ENCODE measurements around the gene ASTN1.

The ASTN1 gene

DNA sequence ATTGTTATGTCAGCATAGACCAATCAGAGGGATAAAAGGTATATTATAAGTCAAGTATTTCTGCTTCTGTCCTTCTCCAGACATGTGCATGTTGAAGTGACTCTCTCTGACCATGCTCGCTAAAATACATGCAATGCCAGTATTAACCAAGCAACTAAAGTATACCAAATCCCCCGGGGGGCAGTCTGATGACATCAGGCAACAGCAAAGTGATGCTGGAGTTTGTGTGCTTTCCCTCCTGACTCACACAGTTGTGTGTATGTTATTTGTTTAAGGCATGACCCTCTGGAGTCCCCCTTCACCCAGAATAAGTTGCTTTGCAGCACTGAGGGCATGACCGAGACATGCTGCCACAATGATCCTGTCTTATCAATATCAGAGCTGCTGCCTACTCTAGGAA, 8.4 kb upstream of the ASTN1 start:
- H3K9me3 ChIP-seq (replicated peaks in 1 of 2; ENCODE audit: control insufficient read depth in 2 of 2, insufficient read depth in 1 of 2, low read depth in 1 of 2, low read length in 2 of 2): no peaks in the 10 kb centered on the region
- no peak overlapping the region for H2BK5ac ChIP-seq (ENCODE audit: low read length)
- H3K36me3 ChIP-seq (replicated peaks in 1 of 2; ENCODE audit: control insufficient read depth in 2 of 2, insufficient read depth in 2 of 2, low read length in 2 of 2): no peaks in the 10 kb centered on the region
- H3K4me3 ChIP-seq (ENCODE audit: low read length in 2 of 2): no peak overlapping the region
- no peak overlapping the region for H2AFZ ChIP-seq (ENCODE audit: low read length)
- no peak overlapping the region for H3K9ac ChIP-seq (ENCODE audit: low read depth, low read length, poor library complexity)
- H2AK5ac ChIP-seq (ENCODE audit: low read depth, low read length): no peak overlapping the region
- H3K14ac ChIP-seq (ENCODE audit: low read length): no peak overlapping the region
- peaks cover 4 to 45% (median 28%) of the 10 kb centered on the region in 3 experiments for H3K27me3 ChIP-seq (ENCODE audit: control insufficient read depth in 3 of 3, insufficient read depth in 3 of 3, low read depth in 1 of 3, low read length in 3 of 3)
- no peak overlapping the region for H3K4ac ChIP-seq (ENCODE audit: low read length)
- no peak overlapping the region for H4K91ac ChIP-seq (ENCODE audit: low read depth, low read length, poor library complexity)
- no peak overlapping the region for H2BK12ac ChIP-seq (ENCODE audit: low read length)
- no peak overlapping the region for H3K23ac ChIP-seq (ENCODE audit: low read depth, low read length, poor library complexity)
- H3K4me1 ChIP-seq (ENCODE audit: control insufficient read depth in 2 of 2, insufficient read depth in 1 of 2, low read depth in 1 of 2, low read length in 2 of 2): peaks cover 0 to 5% of the 10 kb centered on the region in 2 donors
- no peak overlapping the region for H3K27ac ChIP-seq (replicated peaks; ENCODE audit: low read length)
- WGBS, 2 donors (ENCODE audit: extremely low coverage in 2 of 2, insufficient read length in 2 of 2, insufficient replicate concordance in 1 of 2): no CpG with 5 or more reads among the region's 3 CpGs
- no peak overlapping the region for H2BK15ac ChIP-seq (ENCODE audit: low read length)
- no peak overlapping the region for H2BK120ac ChIP-seq (ENCODE audit: low read depth, low read length)
- H3K18ac ChIP-seq (ENCODE audit: low read length): no peak overlapping the region
- DNase-seq (ENCODE audit: low spot score): no peak
- H3K79me1 ChIP-seq (ENCODE audit: low read depth, low read length): no peaks in the 10 kb centered on the region
- no peak overlapping the region for H3K4me2 ChIP-seq (ENCODE audit: insufficient read depth, low read length, poor library complexity, severe bottlenecking)
- no peak overlapping the region for H4K8ac ChIP-seq (ENCODE audit: low read depth, low read length)

GRCh38 chr1:177172272-177172671, 7.8 kb upstream of the ASTN1 start:
- Histone ChIP-seq H3K23ac (ENCODE audit: low read depth, low read length, poor library complexity) (no peak overlapping the region), H4K8ac (ENCODE audit: low read depth, low read length) (no peak overlapping the region), H3K9me3 (replicated peaks in 1 of 2; ENCODE audit: control insufficient read depth in 2 of 2, insufficient read depth in 1 of 2, low read depth in 1 of 2, low read length in 2 of 2) (no peaks in the 10 kb centered on the region), H3K4ac (ENCODE audit: low read length) (no peak overlapping the region), H2AK5ac (ENCODE audit: low read depth, low read length) (no peak overlapping the region), H2BK5ac (ENCODE audit: low read length) (no peak overlapping the region), H2BK12ac (ENCODE audit: low read length) (no peak overlapping the region), H3K4me1 (ENCODE audit: control insufficient read depth in 2 of 2, insufficient read depth in 1 of 2, low read depth in 1 of 2, low read length in 2 of 2) (peaks cover 0 to 5% of the 10 kb centered on the region in 2 donors), H3K4me3 (ENCODE audit: low read length in 2 of 2) (no peak overlapping the region), H3K9ac (ENCODE audit: low read depth, low read length, poor library complexity) (no peak overlapping the region), H3K36me3 (replicated peaks in 1 of 2; ENCODE audit: control insufficient read depth in 2 of 2, insufficient read depth in 2 of 2, low read length in 2 of 2) (no peaks in the 10 kb centered on the region), H3K79me1 (ENCODE audit: low read depth, low read length) (no peaks in the 10 kb centered on the region), H4K91ac (ENCODE audit: low read depth, low read length, poor library complexity) (no peak overlapping the region), H2BK15ac (ENCODE audit: low read length) (no peak overlapping the region), H3K27me3 (ENCODE audit: control insufficient read depth in 3 of 3, insufficient read depth in 3 of 3, low read depth in 1 of 3, low read length in 3 of 3) (peaks cover 4 to 47% (median 28%) of the 10 kb centered on the region in 3 experiments), H3K14ac (ENCODE audit: low read length) (no peak overlapping the region), H2AFZ (ENCODE audit: low read length) (no peak overlapping the region), H3K18ac (ENCODE audit: low read length) (no peak overlapping the region), H3K4me2 (ENCODE audit: insufficient read depth, low read length, poor library complexity, severe bottlenecking) (no peak overlapping the region), H3K27ac (replicated peaks; ENCODE audit: low read length) (no peak overlapping the region), H2BK120ac (ENCODE audit: low read depth, low read length) (no peak overlapping the region)
- DNase-seq (ENCODE audit: low spot score): no peak
- no CpG with 5 or more reads among the region's 3 CpGs for WGBS, 2 donors (ENCODE audit: extremely low coverage in 2 of 2, insufficient read length in 2 of 2, insufficient replicate concordance in 1 of 2)

GRCh38 chr1:177171536-177172123, 7.1 kb upstream of the ASTN1 start:
- H2AK5ac ChIP-seq (ENCODE audit: low read depth, low read length): no peak overlapping the region
- no peaks in the 10 kb centered on the region for H3K36me3 ChIP-seq (replicated peaks in 1 of 2; ENCODE audit: control insufficient read depth in 2 of 2, insufficient read depth in 2 of 2, low read length in 2 of 2)
- DNase-seq (ENCODE audit: low spot score): no peak
- H3K18ac ChIP-seq (ENCODE audit: low read length): no peak overlapping the region
- H3K27me3 ChIP-seq (ENCODE audit: control insufficient read depth in 3 of 3, insufficient read depth in 3 of 3, low read depth in 1 of 3, low read length in 3 of 3): peaks cover 4 to 49% (median 29%) of the 10 kb centered on the region in 3 experiments
- H3K23ac ChIP-seq (ENCODE audit: low read depth, low read length, poor library complexity): no peak overlapping the region
- H3K4me1 ChIP-seq (ENCODE audit: control insufficient read depth in 2 of 2, insufficient read depth in 1 of 2, low read depth in 1 of 2, low read length in 2 of 2): peaks cover 0 to 5% of the 10 kb centered on the region in 2 donors
- H3K9ac ChIP-seq (ENCODE audit: low read depth, low read length, poor library complexity): no peak overlapping the region
- H3K4me3 ChIP-seq (ENCODE audit: low read length in 2 of 2): no peak overlapping the region
- H2BK12ac ChIP-seq (ENCODE audit: low read length): no peak overlapping the region
- H3K27ac ChIP-seq (replicated peaks; ENCODE audit: low read length): no peak overlapping the region
- H4K8ac ChIP-seq (ENCODE audit: low read depth, low read length): no peak overlapping the region
- H2BK120ac ChIP-seq (ENCODE audit: low read depth, low read length): no peak overlapping the region
- peak overlapping the region; percentile 98 for H3K4me2 ChIP-seq (ENCODE audit: insufficient read depth, low read length, poor library complexity, severe bottlenecking)
- H4K91ac ChIP-seq (ENCODE audit: low read depth, low read length, poor library complexity): no peak overlapping the region
- no peak overlapping the region for H2BK15ac ChIP-seq (ENCODE audit: low read length)
- no peaks in the 10 kb centered on the region for H3K79me1 ChIP-seq (ENCODE audit: low read depth, low read length)
- no CpG with 5 or more reads among the region's 8 CpGs for WGBS, 2 donors (ENCODE audit: extremely low coverage in 2 of 2, insufficient read length in 2 of 2, insufficient replicate concordance in 1 of 2)
- H2BK5ac ChIP-seq (ENCODE audit: low read length): no peak overlapping the region
- H3K4ac ChIP-seq (ENCODE audit: low read length): no peak overlapping the region
- no peak overlapping the region for H3K14ac ChIP-seq (ENCODE audit: low read length)
- peak overlapping the region; percentile 78 for H2AFZ ChIP-seq (ENCODE audit: low read length)
- H3K9me3 ChIP-seq (replicated peaks in 1 of 2; ENCODE audit: control insufficient read depth in 2 of 2, insufficient read depth in 1 of 2, low read depth in 1 of 2, low read length in 2 of 2): no peaks in the 10 kb centered on the region

DNA sequence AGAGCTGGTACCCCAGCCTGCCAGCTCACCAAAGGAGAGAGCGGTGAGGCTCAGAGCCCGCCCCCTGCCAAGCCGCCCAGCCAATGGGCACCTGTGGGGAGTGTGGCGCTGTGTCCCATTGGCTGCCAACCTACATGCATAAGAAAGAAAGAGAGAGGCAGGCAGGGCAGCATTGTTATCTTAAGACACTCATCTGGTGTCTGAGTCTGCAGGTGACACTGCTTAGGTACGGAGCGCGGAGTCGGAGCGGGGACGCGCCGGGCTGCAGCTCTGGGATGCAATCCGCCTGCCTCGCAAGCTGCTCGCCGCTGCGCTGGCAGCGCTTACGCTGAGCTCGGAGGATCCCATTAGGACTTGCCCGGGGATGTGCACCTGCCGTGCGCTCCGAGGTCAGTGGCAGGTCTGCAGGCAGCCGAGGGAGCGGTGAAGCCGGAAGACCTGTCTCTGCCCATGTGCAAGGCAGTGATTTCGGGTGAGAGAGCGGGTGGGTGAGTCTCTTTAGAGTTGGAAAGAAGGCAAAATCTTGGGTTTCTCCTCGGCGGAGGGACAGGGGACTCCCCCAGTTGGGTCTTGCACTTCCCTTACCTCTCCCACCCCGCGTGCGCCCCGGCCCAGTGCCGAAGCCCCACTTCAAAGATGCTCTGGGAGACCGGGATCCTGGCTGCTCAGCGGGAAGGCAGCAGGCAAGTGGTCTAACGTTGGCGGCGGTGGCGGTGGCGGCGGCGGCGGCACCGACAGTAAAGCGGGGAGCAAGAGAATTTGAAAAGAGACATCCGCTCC, 6.4 kb upstream of the ASTN1 start, which contains the start of gene BRINP2:
Gene BRINP2, plus strand, starts transcription at position 203 of the 780 bp plus-strand sequence. CDS start 58,919 bp downstream, outside the sequence.
- WGBS, 2 donors (ENCODE audit: extremely low coverage in 2 of 2, insufficient read length in 2 of 2, insufficient replicate concordance in 1 of 2): no CpG with 5 or more reads among the region's 49 CpGs
- H3K18ac ChIP-seq (ENCODE audit: low read length): no peak within 1 kb of the TSS
- H2AFZ ChIP-seq (ENCODE audit: low read length): peak within 1 kb of the TSS; percentile 78
- H2BK12ac ChIP-seq (ENCODE audit: low read length): no peak within 1 kb of the TSS
- no peaks in the 10 kb centered on the region for H3K79me1 ChIP-seq (ENCODE audit: low read depth, low read length)
- H4K8ac ChIP-seq (ENCODE audit: low read depth, low read length): no peak within 1 kb of the TSS
- H3K9me3 ChIP-seq (replicated peaks in 1 of 2; ENCODE audit: control insufficient read depth in 2 of 2, insufficient read depth in 1 of 2, low read depth in 1 of 2, low read length in 2 of 2): no peaks in the 10 kb centered on the region
- H2BK5ac ChIP-seq (ENCODE audit: low read length): no peak within 1 kb of the TSS
- H3K9ac ChIP-seq (ENCODE audit: low read depth, low read length, poor library complexity): peak within 1 kb of the TSS; percentile 68
- H3K4me2 ChIP-seq (ENCODE audit: insufficient read depth, low read length, poor library complexity, severe bottlenecking): peak within 1 kb of the TSS; percentile 98
- H2BK120ac ChIP-seq (ENCODE audit: low read depth, low read length): no peak within 1 kb of the TSS
- peaks cover 0 to 5% of the 10 kb centered on the region in 2 donors for H3K4me1 ChIP-seq (ENCODE audit: control insufficient read depth in 2 of 2, insufficient read depth in 1 of 2, low read depth in 1 of 2, low read length in 2 of 2)
- peaks cover 4 to 56% (median 30%) of the 10 kb centered on the region in 3 experiments for H3K27me3 ChIP-seq (ENCODE audit: control insufficient read depth in 3 of 3, insufficient read depth in 3 of 3, low read depth in 1 of 3, low read length in 3 of 3)
- peak within 1 kb of the TSS; percentile 77 for H3K23ac ChIP-seq (ENCODE audit: low read depth, low read length, poor library complexity)
- DNase-seq (ENCODE audit: low spot score): peak; percentile 70
- no peak within 1 kb of the TSS for H2AK5ac ChIP-seq (ENCODE audit: low read depth, low read length)
- H3K27ac ChIP-seq (replicated peaks; ENCODE audit: low read length): no peak within 1 kb of the TSS
- H3K4ac ChIP-seq (ENCODE audit: low read length): no peak within 1 kb of the TSS
- H4K91ac ChIP-seq (ENCODE audit: low read depth, low read length, poor library complexity): no peak within 1 kb of the TSS
- H3K36me3 ChIP-seq (replicated peaks in 1 of 2; ENCODE audit: control insufficient read depth in 2 of 2, insufficient read depth in 2 of 2, low read length in 2 of 2): no peaks in the 10 kb centered on the region
- H2BK15ac ChIP-seq (ENCODE audit: low read length): no peak within 1 kb of the TSS
- H3K4me3 ChIP-seq (ENCODE audit: low read length in 2 of 2): peak within 1 kb of the TSS in 1 of 2 donors; percentile 89
- H3K14ac ChIP-seq (ENCODE audit: low read length): no peak within 1 kb of the TSS
